GM19240 (cell line): ENCODE measurements around the gene RARB.

Experiments
- DNase-seq: peaks from one replicate; pipeline ENCODE4 v3.0.0; 2011; ENCODE audit warnings: low spot score; ENCODE audit not compliant: insufficient read length

Gene RARB

GRCh38 chr3:25421747-25422146 is 6.3 kb upstream of the RARB start:
- DNase-seq = no peak

DNA sequence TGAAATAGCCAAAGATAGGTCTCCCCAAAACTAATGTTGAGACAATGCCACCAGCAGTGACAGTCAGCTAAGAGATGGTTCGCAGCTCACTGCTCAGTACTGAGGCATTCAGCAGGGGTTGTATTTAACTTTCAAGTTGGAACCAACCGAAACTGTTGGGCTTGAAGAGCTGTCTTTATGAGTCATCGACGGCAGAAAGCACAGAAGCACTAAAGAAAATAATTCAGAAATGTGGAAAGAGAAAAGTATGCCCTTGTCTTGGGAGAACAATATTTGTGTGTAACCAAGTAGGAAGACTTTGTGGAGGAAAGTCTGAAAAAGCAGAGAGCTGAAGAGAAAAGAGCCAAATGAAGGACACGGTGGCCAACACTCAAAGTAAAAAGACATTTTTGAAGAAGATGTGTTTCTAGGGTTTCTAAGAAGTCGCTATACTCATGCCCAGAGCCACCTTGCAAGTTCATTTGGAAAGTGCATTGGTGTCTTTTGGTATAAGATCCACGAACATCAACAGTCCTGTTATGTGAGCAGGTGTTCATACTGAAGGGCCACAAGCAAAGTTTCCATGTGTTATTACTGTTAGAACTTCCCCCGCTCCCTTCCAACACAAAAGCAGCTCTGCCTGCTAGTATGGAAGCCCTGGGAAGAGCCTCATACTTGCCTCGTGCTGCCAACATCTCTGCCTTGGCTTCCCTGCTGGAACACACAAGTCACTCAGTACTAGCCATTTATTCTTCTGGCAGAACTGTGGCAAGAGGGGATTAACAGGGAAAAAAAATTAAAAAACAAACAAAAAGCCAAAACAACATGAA is 4.1 kb upstream of the RARB start:
- DNase-seq = no peak

GRCh38 chr3:25424614-25425013 is 3.4 kb upstream of the RARB start:
- DNase-seq = no peak

DNA sequence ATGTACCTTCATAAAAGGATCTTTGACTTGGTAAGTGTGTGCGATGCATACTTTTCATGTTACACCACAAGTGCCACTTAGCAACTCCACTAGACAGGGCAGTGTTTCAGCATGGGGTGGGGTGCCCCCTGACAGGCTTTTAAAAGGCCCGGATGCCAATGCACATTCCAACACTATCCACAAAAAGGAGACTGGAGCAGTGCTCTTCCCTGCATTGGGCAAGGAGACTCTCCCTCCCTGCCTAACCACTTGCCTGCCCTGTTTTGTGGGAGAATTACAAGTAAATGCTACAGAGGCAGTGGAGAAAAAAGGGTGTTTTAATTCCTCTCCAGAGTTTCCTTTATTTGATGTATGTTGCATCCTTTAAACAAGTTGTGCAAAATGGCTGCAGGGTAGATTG is 1.7 kb upstream of the RARB start:
- DNase-seq = no peak

DNA sequence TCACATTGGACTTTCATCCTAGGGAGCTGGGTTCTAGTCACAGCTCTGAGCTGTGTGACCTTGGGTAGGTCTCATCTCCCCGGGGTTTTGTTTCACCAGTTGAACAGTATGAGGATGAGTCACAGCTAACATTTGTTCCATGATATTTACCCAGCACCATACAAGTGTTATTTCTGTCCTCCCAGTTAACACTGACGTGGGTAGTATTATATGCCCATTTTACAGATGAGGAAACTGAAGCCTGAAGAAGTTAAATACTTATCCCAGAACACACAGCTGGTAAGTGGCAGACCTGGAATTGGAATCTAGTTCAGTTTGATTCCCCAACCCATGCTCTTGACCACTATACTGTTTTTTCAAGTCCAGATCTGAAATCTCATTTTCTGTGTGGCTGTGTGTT is 908 bp upstream of the RARB start:
- no peak for DNase-seq

DNA sequence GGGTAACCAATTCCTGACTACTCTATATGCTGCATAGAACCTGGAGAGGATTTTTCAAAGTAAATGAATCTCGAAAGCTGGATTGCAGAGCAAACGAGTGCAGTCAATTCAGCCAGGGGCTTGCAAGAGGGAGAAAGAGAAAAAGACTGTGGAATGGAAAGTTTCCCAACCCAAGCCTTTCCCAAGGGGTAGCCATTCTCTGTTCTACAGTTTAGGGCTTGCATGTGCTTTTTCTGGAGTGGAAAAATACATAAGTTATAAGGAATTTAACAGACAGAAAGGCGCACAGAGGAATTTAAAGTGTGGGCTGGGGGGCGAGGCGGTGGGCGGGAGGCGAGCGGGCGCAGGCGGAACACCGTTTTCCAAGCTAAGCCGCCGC is 511 bp upstream of the RARB start:
- DNase-seq = no peak

DNA sequence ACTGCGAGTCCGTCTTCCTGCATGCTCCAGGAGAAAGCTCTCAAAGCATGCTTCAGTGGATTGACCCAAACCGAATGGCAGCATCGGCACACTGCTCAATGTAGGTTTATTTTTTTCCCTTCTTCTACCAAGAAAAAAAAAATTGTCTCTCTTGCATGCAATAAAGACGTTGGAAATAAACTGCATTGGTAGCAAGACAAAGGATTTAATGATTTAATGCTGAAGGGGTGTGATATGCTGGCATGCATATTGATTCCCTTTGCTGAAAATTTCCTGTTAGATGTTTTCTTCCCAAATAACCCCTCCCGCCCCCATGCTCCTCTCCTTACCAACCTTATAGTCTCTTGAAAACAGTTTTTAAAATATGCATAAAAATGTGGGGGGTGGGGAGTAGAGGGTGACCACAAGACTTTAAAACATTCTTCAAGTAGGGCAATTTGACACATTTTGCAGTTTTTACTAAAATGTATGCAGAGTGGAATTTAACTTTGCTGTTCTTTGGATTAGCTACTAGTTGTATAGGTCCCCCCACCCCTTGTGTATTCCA is 799 bp downstream of the RARB start:
- DNase-seq = no peak

- DNase-seq = no peak
Observed at GRCh38 chr3:25429361-25430286, 1.6 kb downstream of the RARB start.

DNA sequence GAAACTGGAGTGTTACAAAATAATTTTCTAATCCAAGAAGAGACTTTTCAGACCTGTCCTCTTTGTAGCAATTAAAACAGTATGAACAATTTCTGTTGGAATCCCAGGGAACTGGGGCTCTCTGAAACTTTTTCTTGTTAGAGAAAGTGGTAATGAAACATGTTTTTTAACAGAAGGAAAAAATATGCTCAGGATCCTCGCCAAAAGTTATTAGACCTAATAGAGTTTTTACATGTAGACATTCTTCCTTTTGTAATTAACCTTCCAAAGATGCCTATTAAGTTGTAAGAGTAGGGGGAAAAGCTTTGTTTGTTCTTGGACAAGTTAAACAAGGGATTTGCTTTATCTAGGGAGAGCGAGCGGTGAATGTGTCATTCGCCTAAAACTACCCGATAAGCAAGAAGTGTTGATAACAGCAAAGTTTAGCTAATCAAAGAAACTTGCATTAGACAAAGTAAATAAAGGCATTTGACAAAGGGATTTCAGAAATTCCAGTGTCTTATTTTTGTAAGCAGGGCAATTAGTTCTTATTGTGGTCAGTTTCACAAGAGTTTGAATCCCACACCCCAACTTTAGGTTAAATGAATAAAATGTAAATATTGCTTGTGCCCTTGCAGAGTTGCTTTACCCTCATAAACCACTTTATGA is 2.3 kb downstream of the RARB start:
- no peak for DNase-seq

- no peak for DNase-seq
Observed at GRCh38 chr3:25430935-25431770, 3.1 kb downstream of the RARB start.

- DNase-seq = no peak
Observed at GRCh38 chr3:25432176-25432720, 4.2 kb downstream of the RARB start.

DNA sequence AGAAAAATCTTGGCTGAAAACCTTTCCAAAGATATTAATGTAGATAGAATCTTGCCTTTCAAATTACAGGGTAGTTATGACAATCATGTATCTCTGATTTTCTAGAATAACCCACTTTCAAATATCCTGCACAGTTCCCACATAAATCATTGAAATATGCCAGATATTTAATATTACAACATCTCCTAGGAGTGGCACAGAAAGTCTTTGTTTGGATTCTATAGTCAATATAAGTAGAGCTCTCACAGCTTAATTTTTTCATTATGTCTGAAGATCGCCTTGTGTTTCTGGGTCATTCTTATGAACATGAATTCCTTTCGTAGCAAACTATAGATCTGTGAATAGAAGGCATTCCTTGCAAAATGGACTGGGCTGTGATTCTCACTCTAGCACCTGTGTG is 5.0 kb downstream of the RARB start:
- no peak for DNase-seq

GRCh38 chr3:25433868-25434267 is 5.8 kb downstream of the RARB start:
- DNase-seq = no peak

DNA sequence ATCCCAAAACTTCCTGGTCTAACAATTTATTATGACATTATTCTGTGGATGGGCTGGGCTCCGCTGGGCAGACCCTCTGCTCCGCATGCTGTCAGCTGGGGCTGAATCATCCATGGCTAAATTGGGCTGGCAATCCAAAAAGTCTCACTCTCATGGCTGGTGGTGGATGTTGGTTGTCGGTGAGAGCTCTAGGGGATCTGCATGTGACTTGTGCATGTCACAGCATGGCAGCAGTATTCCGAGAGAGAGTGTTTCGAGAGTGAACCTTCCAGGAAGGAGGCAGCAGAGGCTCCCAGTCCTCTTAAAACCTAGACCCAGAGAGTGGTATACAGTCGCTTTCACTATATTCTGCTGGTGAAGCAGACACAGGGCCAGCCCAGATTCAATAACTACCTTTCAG is 9.9 kb downstream of the RARB start:
- DNase-seq = no peak

DNA sequence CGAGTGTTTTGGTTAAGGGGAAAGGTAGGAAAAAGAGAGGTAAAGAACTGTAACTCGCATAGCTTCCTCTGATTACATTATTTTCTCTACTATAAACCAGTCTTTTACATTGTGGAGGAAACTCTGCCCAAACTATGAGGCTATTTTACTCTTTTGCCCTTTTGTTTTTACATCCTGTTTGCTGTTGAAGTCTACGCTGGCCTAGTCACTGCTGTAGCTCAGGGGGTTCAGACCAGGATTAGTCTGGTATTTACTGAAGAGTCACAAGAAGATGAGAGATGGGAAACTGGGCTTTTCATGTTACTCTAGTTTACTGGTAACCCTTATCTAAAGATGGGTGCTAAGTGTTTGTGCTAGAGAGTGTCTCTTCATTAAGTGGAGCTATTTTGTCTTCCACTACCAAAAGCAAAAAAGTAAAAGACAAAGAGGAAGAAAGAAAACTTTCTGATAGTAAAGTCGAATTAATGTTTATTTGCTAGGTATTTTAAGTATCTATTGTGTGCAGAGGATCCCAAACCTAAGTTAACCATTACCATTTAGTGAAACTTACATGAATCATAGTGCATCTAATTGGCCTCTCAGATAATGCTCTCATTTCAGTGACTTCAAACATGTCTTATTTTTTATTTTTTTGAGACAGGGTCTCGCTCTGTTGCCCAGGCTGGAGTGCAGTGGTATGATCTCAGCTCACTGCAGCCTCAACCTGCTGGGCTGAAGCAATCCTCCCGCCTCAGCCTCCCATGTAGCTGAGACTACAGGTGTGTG is 10.9 kb downstream of the RARB start:
- DNase-seq = no peak

GRCh38 chr3:25441234-25441856 is 13.3 kb downstream of the RARB start:
- DNase-seq = no peak

DNA sequence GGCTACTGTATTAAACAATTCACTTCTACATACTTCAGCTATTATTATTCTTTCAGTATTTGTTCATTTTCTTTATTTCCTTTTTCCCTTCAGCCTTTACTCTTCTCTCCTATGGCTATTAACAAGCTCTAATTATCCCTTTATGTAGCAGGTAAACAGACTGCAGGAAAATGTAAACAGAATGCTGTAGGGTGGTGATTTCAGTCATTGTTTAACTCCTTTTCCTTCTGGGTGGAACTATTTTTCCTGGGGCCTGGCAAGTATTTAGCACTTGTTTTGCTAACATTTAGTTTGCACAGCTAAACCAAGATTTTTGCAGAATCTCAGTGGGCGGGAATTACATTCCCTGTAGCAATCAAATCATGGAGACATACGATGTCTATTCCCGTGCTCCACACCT is 14.4 kb downstream of the RARB start:
- DNase-seq = no peak

GRCh38 chr3:25444273-25444672 is 16.2 kb downstream of the RARB start:
- DNase-seq = no peak

GRCh38 chr3:25445731-25446130 is 17.7 kb downstream of the RARB start:
- no peak for DNase-seq
